ENCODE data around the gene ATP11B. TPM values are rescaled to one million over a fixed set of nuclear protein-coding genes. Genes with fewer than 3 reads are reported as not detected.

ATP11B gene
- total RNA-seq, 2 experiments from 2014 or later: 139 to 143 TPM

- intact Hi-C loops (cut with DNase I, micrococcal nuclease): no loop called here
- Histone ChIP-seq H3K9me3 (ENCODE audit: control insufficient read depth in 1 of 2, insufficient read depth in 1 of 2, low read length in 2 of 2) (peaks cover 10 to 16% of the 10 kb centered on the region in 2 experiments), H3K36me3 (ENCODE audit: insufficient read depth, low read length) (no peaks in the 10 kb centered on the region), H3K4me3 (ENCODE audit: low read length) (no peak overlapping the region), H3K27me3 (ENCODE audit: control insufficient read depth in 1 of 2, insufficient read depth in 2 of 2, low read length in 2 of 2) (no peaks in the 10 kb centered on the region), H3K27ac (ENCODE audit: low read depth in 1 of 2, low read length in 2 of 2) (no peak overlapping the region), H3K4me1 (ENCODE audit: insufficient read depth, low read length) (peaks cover 5% of the 10 kb centered on the region)
- peaks cover 3% of the 10 kb centered on the region for H3K9me3 Mint-ChIP-seq
- no peak overlapping the region for H3K4me3 Mint-ChIP-seq
- H3K36me3 Mint-ChIP-seq (ENCODE audit: low read depth): peaks cover 23% of the 10 kb centered on the region
- TF ChIP-seq CTCF (IDR thresholded peaks at IDR 0.05): no peak
- DNase-seq (no peak), ATAC-seq (ENCODE audit: poor library complexity) (no peak)
- H3K27me3 Mint-ChIP-seq: no peaks in the 10 kb centered on the region
- peaks cover 34% of the 10 kb centered on the region for H3K4me1 Mint-ChIP-seq (ENCODE audit: low read depth)
- POLR2A ChIA-PET: no interaction called here
- no peak overlapping the region for H3K27ac Mint-ChIP-seq
- CTCF ChIA-PET: no interaction called here
These were observed 142.5 kb downstream of the ATP11B start for GRCh38 chr3:182935803-182936202.

- Histone ChIP-seq H3K9me3 (ENCODE audit: control insufficient read depth in 1 of 2, insufficient read depth in 1 of 2, low read length in 2 of 2) (peaks cover 6 to 16% of the 10 kb centered on the region in 2 experiments), H3K36me3 (ENCODE audit: insufficient read depth, low read length) (no peaks in the 10 kb centered on the region), H3K4me3 (ENCODE audit: low read length) (no peak overlapping the region), H3K27ac (ENCODE audit: low read depth in 1 of 2, low read length in 2 of 2) (no peak overlapping the region), H3K4me1 (ENCODE audit: insufficient read depth, low read length) (peaks cover 5% of the 10 kb centered on the region), H3K27me3 (ENCODE audit: control insufficient read depth in 1 of 2, insufficient read depth in 2 of 2, low read length in 2 of 2) (no peaks in the 10 kb centered on the region)
- peaks cover 17% of the 10 kb centered on the region for H3K36me3 Mint-ChIP-seq (ENCODE audit: low read depth)
- H3K9me3 Mint-ChIP-seq: peaks cover 3% of the 10 kb centered on the region
- POLR2A ChIA-PET: no interaction called here
- H3K4me1 Mint-ChIP-seq (ENCODE audit: low read depth): peaks cover 34% of the 10 kb centered on the region
- DNase-seq: no peak
- TF ChIP-seq CTCF (IDR thresholded peaks at IDR 0.05): no peak
- intact Hi-C loops (cut with DNase I, micrococcal nuclease): no loop called here
- ATAC-seq (ENCODE audit: poor library complexity): no peak
- H3K27ac Mint-ChIP-seq: no peak overlapping the region
- H3K27me3 Mint-ChIP-seq: no peaks in the 10 kb centered on the region
- H3K4me3 Mint-ChIP-seq: no peak overlapping the region
- CTCF ChIA-PET: no interaction called here
These were observed 143.1 kb downstream of the ATP11B start for GRCh38 chr3:182936239-182936917.

- no peak overlapping the region for H3K4me3 ChIP-seq (ENCODE audit: low read length)
- H3K9me3 ChIP-seq (ENCODE audit: control insufficient read depth in 1 of 2, insufficient read depth in 1 of 2, low read length in 2 of 2): peaks cover under 1 to 12% of the 10 kb centered on the region in 2 experiments
- ChIA-PET POLR2A (no interaction called here), CTCF (no interaction called here)
- no peaks in the 10 kb centered on the region for H3K27me3 ChIP-seq (ENCODE audit: control insufficient read depth in 1 of 2, insufficient read depth in 2 of 2, low read length in 2 of 2)
- H3K27ac Mint-ChIP-seq: no peak overlapping the region
- peaks cover 12% of the 10 kb centered on the region for H3K36me3 Mint-ChIP-seq (ENCODE audit: low read depth)
- no peak for TF ChIP-seq CTCF (IDR thresholded peaks at IDR 0.05)
- no peaks in the 10 kb centered on the region for H3K36me3 ChIP-seq (ENCODE audit: insufficient read depth, low read length)
- intact Hi-C loops (cut with DNase I, micrococcal nuclease): no loop called here
- peaks cover 34% of the 10 kb centered on the region for H3K4me1 Mint-ChIP-seq (ENCODE audit: low read depth)
- ATAC-seq (ENCODE audit: poor library complexity) (no peak), DNase-seq (no peak)
- H3K9me3 Mint-ChIP-seq: peaks cover 3% of the 10 kb centered on the region
- no peaks in the 10 kb centered on the region for H3K27me3 Mint-ChIP-seq
- no peak overlapping the region for H3K4me3 Mint-ChIP-seq
- peaks cover 5% of the 10 kb centered on the region for H3K4me1 ChIP-seq (ENCODE audit: insufficient read depth, low read length)
- H3K27ac ChIP-seq (ENCODE audit: low read depth in 1 of 2, low read length in 2 of 2): no peak overlapping the region
These were observed 143.6 kb downstream of the ATP11B start for GRCh38 chr3:182936918-182937285.
